Tibial nerve (tissue), 4 donors: ENCODE results near the gene OXER1. TPM values are rescaled to one million over a fixed set of nuclear protein-coding genes. Genes with fewer than 3 reads are reported as not detected.

Experiments used
- DNase-seq, 2 donors: peaks; one replicate each; pipeline ENCODE4 v3.0.0-alpha.2; 2019; ENCODE audit warnings: low spot score in 2 of 2
- H3K27ac ChIP-seq, 4 donors: fragments of 200-600 bp; sonication (generic) in 3 of 4; one replicate each; pipeline ENCODE4 v1.5.1; 2017 to 2019; ENCODE audit warnings: mild to moderate bottlenecking in 1 of 4
- H3K27me3 ChIP-seq, 2 donors: fragments of 200-600 bp; sonication (generic) in 1 of 2; one replicate each; pipeline versions ENCODE4 v1.5.1 to v1.6.0; 2017 to 2019
- H3K36me3 ChIP-seq, 3 donors: fragments of 200-600 bp; sonication (generic); one replicate each; pipeline ENCODE4 v1.5.1; 2018 to 2019
- H3K4me1 ChIP-seq, 4 donors: fragments of 200-600 bp; sonication (generic) in 3 of 4; one replicate each; pipeline ENCODE4 v1.5.1; 2017 to 2019
- H3K4me3 ChIP-seq, 4 donors: fragments of 200-600 bp; sonication (generic) in 3 of 4; one replicate each; pipeline ENCODE4 v1.5.1; 2017 to 2019; ENCODE audit warnings: mild to moderate bottlenecking in 1 of 4, moderate library complexity in 1 of 4
- H3K9me3 ChIP-seq, 4 donors: fragments of 200-600 bp; sonication (generic) in 3 of 4; one replicate each; pipeline ENCODE4 v1.5.1; 2017 to 2019
- EP300 ChIP-seq, 2 donors: sonication (generic); formaldehyde crosslinking; IDR thresholded peaks; one replicate each; pipeline ENCODE4 v1.6.1; 2017; ENCODE audit warnings: antibody characterized with exemption in 2 of 2, mild to moderate bottlenecking in 1 of 2
- POLR2A ChIP-seq, 2 donors: fragments of 450-650 bp; IDR thresholded peaks; one replicate each; pipeline ENCODE4 v1.6.1; 2017; ENCODE audit warnings: antibody characterized with exemption in 2 of 2, mild to moderate bottlenecking in 2 of 2, moderate library complexity in 2 of 2
- WGBS, 2 donors: methylation state at CpG; one replicate each; pipeline ENCODE4 v1.1.5; 2018; 5-methylcytosine and 5-hydroxymethylcytosine counted together
- total RNA-seq, 4 donors: library from RNA; depleted of rRNA; stranded (reverse); fragments of >200 nt; gene quantifications; one replicate each; pipeline ENCODE4 v1.1.0, GENCODE V29; 2016
- TF ChIP-seq, protein P1 (sequence below), 5 experiments: fragments of 200-600 bp in 3 of 5; fragments of 450-650 bp in 2 of 5; sonication (generic) in 3 of 5; IDR thresholded peaks; one replicate each; pipeline ENCODE4 v1.5.1; 2016 to 2019; ENCODE audit warnings: antibody characterized with exemption in 5 of 5, mild to moderate bottlenecking in 3 of 5, moderate library complexity in 2 of 5

The OXER1 gene
- total RNA-seq, 4 donors from 2014 or later = 0.60 to 3.7 (median 1.3) TPM

DNA sequence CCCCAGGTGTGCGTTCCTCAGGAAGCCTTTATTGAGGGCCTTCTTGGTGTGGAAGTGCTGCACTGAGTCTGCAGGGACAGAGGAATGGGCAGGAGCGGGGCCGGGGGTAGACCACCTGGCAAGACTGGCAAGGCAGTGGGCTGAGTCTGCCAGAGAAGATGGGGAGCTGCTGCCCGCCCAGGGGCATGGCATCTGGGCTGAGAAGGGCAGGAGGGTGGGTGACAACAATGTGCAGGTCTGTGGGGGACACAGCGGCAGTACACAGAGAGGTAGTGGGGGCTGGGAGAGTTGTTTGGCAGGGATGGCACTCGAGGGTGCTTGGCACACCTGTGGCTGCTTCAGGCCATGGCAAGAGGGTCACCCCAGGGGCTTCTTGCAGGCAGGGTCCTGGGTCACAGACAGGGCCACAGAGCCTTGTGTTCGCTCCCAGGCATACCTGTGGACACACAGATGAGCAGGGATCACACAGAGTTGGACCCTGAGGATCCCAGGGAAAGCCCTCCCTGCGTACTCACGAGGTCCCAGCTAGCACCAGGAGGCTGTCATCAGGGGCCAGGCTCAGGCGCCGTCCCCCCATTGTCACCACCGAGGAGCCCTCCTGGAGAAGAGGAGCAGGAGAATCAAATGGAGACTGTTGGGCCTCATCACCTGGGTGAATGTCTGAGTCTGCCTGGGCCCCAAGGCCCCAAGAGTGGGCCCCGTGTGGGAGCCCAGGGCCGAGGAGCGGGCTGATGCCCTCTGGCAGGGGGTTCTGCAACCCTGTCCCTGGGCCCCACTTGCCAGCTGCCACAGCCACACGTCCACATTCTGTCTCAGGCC is 3.4 kb upstream of the OXER1 start:
- no peak overlapping the region for H3K27ac ChIP-seq
- DNase-seq = no peak
- H3K4me1 ChIP-seq = no peaks in the 10 kb centered on the region
- no peaks in the 10 kb centered on the region for H3K27me3 ChIP-seq
- H3K4me3 ChIP-seq = no peak overlapping the region
- WGBS, 2 donors = 88 to 91% methylated on average over 11 to 13 of the region's 16 CpGs
- H3K9me3 ChIP-seq = no peaks in the 10 kb centered on the region
- TF ChIP-seq, protein P1, sequence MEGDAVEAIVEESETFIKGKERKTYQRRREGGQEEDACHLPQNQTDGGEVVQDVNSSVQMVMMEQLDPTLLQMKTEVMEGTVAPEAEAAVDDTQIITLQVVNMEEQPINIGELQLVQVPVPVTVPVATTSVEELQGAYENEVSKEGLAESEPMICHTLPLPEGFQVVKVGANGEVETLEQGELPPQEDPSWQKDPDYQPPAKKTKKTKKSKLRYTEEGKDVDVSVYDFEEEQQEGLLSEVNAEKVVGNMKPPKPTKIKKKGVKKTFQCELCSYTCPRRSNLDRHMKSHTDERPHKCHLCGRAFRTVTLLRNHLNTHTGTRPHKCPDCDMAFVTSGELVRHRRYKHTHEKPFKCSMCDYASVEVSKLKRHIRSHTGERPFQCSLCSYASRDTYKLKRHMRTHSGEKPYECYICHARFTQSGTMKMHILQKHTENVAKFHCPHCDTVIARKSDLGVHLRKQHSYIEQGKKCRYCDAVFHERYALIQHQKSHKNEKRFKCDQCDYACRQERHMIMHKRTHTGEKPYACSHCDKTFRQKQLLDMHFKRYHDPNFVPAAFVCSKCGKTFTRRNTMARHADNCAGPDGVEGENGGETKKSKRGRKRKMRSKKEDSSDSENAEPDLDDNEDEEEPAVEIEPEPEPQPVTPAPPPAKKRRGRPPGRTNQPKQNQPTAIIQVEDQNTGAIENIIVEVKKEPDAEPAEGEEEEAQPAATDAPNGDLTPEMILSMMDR (IDR thresholded peaks at IDR 0.05) = no peak
- TF ChIP-seq EP300 (IDR thresholded peaks at IDR 0.05) = no peak
- H3K36me3 ChIP-seq = peaks cover 0 to 22% (median 0%) of the 10 kb centered on the region in 3 donors

DNA sequence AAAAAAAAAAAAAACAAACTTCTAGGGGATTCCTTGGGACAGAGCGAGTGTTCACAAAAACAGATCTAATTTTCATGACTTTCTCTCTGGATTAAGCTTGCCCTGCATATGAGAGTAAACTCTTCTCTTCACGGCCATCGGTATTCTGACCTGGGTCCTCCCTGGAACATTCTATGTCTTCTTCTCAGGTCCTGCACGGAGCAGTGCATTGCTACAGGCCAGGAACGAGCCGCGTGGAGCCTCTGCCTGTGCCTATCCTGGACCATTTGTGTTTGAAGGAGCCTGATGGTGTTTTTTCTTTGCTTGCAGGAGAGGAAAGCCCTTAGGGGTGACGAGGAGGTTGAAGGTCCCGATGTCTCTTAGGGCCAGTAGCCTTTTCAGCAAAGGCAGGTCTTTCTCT is 1.8 kb upstream of the OXER1 start:
- H3K27ac ChIP-seq = no peak overlapping the region
- H3K9me3 ChIP-seq = no peaks in the 10 kb centered on the region
- H3K36me3 ChIP-seq = peaks cover 0 to 22% (median 0%) of the 10 kb centered on the region in 3 donors
- TF ChIP-seq EP300 (IDR thresholded peaks at IDR 0.05) = no peak
- TF ChIP-seq, protein P1 (IDR thresholded peaks at IDR 0.05) = no peak
- no peak for TF ChIP-seq POLR2A (IDR thresholded peaks at IDR 0.05)
- H3K27me3 ChIP-seq = no peaks in the 10 kb centered on the region
- DNase-seq = no peak
- H3K4me1 ChIP-seq = no peaks in the 10 kb centered on the region
- 94% methylated on average over 9 of the region's 9 CpGs for WGBS, 2 donors
- no peak overlapping the region for H3K4me3 ChIP-seq

DNA sequence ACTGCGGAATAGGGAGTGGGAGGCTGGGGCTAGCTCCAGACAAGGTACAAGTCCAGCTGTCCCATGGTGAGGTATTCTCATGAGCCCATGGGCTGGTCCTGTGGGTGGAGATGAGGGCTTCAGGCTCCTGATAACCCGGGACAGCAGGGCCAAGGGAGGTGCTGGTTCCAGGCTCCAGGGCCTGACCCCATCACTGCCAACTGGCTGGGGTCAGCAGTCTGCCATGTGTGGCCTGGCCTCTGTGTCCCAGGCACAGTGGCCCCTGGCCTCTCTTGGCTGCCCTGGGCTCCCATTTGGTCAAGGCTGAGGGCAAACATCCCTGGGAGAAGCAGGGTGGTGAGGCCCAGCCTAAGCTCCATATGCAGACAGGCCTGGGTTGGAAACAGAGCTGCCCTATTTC is 966 bp upstream of the OXER1 start:
- DNase-seq = no peak
- Histone ChIP-seq H3K27ac (no peak overlapping the region), H3K9me3 (no peaks in the 10 kb centered on the region), H3K4me1 (no peaks in the 10 kb centered on the region), H3K27me3 (no peaks in the 10 kb centered on the region), H3K36me3 (peaks cover 0 to 22% (median 0%) of the 10 kb centered on the region in 3 donors), H3K4me3 (no peak overlapping the region)
- 86 to 93% methylated on average over 1 to 2 of the region's 2 CpGs for WGBS, 2 donors
- TF ChIP-seq, protein P1 (IDR thresholded peaks at IDR 0.05) = no peak
- TF ChIP-seq POLR2A (IDR thresholded peaks at IDR 0.05) (no peak), EP300 (IDR thresholded peaks at IDR 0.05) (no peak)

DNA sequence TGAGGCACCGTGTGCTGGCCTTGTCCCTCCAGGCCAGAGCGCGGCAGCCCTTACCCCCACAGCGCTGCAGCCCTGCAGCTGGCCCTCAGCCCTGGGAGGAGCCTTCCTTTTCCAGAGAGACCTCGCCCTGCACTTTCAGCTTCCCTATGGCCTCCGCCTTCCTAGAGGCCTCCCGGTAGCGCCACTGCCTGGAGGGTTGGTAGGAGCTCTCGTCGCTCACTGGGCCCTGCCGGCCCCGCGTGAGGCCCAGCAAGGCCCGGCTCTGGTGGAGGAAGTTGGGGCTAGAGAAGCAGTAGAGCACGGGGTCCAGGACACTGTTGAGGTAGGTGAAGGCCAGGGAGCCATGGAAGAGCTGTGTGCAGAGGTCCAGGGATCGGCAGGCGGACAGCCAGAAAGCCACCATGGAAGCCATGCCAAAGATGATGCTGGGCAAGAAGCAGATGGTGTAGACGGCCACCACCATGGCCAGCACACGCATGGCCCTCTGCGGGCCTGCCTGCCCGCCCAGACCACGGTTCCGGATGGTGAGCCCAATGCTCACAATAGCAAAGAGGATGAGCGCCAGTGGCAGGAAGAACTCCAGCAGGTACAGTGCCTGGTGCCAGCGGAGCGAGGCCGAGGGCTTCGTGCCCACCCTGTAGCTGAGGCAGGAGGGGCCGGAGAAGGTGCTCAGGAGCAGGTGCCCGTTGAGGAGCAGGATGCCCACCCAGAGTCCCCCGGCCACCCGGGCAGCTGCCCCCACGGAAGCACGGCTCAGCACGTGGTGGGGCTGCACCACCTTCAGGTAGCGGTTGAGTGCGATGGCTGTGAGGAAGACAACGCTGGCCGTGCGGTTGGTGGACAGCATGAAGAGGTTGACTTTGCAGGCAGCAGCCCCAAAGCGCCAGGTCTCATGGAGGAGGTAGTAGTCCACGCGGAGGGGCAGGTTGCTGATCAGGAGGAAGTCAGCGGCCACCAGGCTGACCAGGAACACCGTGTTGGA is 821 bp downstream of the OXER1 start:
- 93 to 95% methylated on average over 35 to 45 of the region's 45 CpGs for WGBS, 2 donors
- Histone ChIP-seq H3K9me3 (no peaks in the 10 kb centered on the region), H3K36me3 (peaks cover 0 to 22% (median 0%) of the 10 kb centered on the region in 3 donors), H3K4me1 (no peaks in the 10 kb centered on the region), H3K27me3 (no peaks in the 10 kb centered on the region), H3K4me3 (no peak overlapping the region), H3K27ac (no peak overlapping the region)
- no peak for DNase-seq
- no peak for TF ChIP-seq EP300 (IDR thresholded peaks at IDR 0.05)
- no peak for TF ChIP-seq POLR2A (IDR thresholded peaks at IDR 0.05)
- TF ChIP-seq, protein P1 (IDR thresholded peaks at IDR 0.05) = no peak
